SW 1271 (cell line): ENCODE results near the gene MRS2.
A peak's percentile ranks its signal among the peaks of the same experiment; 100 is the strongest.

Experiments
- DNase-seq, 2 experiments: peaks; one replicate each; lab custom pipeline; 2025; lab: John Stamatoyannopoulos, UW

Gene MRS2

GRCh38 chr6:24430086-24430485, 27.4 kb downstream of the MRS2 start:
- no peak for DNase-seq

- peak in 1 of 2 experiments; percentile 60 for DNase-seq
Measured at GRCh38 chr6:24431045-24431451, 28.3 kb downstream of the MRS2 start.

- no peak for DNase-seq
Measured at GRCh38 chr6:24432611-24433010, 29.9 kb downstream of the MRS2 start.

GRCh38 chr6:24436979-24437378, 34.2 kb downstream of the MRS2 start:
- DNase-seq = no peak

GRCh38 chr6:24439858-24440539, 37.3 kb downstream of the MRS2 start:
- no peak for DNase-seq

- no peak for DNase-seq
Measured at GRCh38 chr6:24440897-24441598, 38.3 kb downstream of the MRS2 start.

GRCh38 chr6:24441599-24441904, 38.8 kb downstream of the MRS2 start:
- no peak for DNase-seq

GRCh38 chr6:24444588-24444987, 41.9 kb downstream of the MRS2 start:
- DNase-seq = no peak

GRCh38 chr6:24445704-24446103, 43.0 kb downstream of the MRS2 start:
- DNase-seq = no peak

- no peak for DNase-seq
Measured at GRCh38 chr6:24446670-24447069, 43.9 kb downstream of the MRS2 start.

- no peak for DNase-seq
Measured at GRCh38 chr6:24448396-24448795, 45.7 kb downstream of the MRS2 start.

- no peak for DNase-seq
Measured at GRCh38 chr6:24448828-24449525, 46.2 kb downstream of the MRS2 start.

GRCh38 chr6:24451581-24452388, 49.0 kb downstream of the MRS2 start:
- DNase-seq = no peak

GRCh38 chr6:24453921-24454320, 51.2 kb downstream of the MRS2 start:
- DNase-seq = no peak

GRCh38 chr6:24454452-24454851, 51.7 kb downstream of the MRS2 start:
- DNase-seq = no peak

- DNase-seq = no peak
Measured at GRCh38 chr6:24455061-24455460, 52.3 kb downstream of the MRS2 start.

- DNase-seq = no peak
Measured at GRCh38 chr6:24458134-24458533, 55.4 kb downstream of the MRS2 start.

GRCh38 chr6:24458941-24459340, 56.2 kb downstream of the MRS2 start:
- DNase-seq = no peak

- no peak for DNase-seq
Measured at GRCh38 chr6:24460966-24461365, 58.2 kb downstream of the MRS2 start.

- DNase-seq = no peak
Measured at GRCh38 chr6:24464253-24465038, 61.7 kb downstream of the MRS2 start.

GRCh38 chr6:24469811-24470210, 67.1 kb downstream of the MRS2 start:
- no peak for DNase-seq

GRCh38 chr6:24472181-24472580, 69.4 kb downstream of the MRS2 start:
- no peak for DNase-seq
